ENCODE data around the gene PRSS36.
"Not testable (repeated sequence)": the region's sequence is repeated elsewhere in the genome, so short reads cannot be mapped to it uniquely, and the experiment has no call there.

PRSS36 gene

GRCh38 chr16:31183432-31184428, 33.9 kb upstream of the PRSS36 start:
- DNase-seq: no peak

GRCh38 chr16:31182391-31182790, 32.5 kb upstream of the PRSS36 start:
- no peak for DNase-seq

GRCh38 chr16:31181102-31181830, 31.4 kb upstream of the PRSS36 start:
- DNase-seq: peak; percentile 44

GRCh38 chr16:31179747-31180459, 30.0 kb upstream of the PRSS36 start, which contains the start of gene FUS:
FUS (plus strand) TSS chr16:31180139; CDS start chr16:31180215, 76 bp downstream.
- DNase-seq: peak; percentile 93

- no peak for DNase-seq
Measured at GRCh38 chr16:31179219-31179746, 29.4 kb upstream of the PRSS36 start.

GRCh38 chr16:31177136-31177535, 27.3 kb upstream of the PRSS36 start:
- DNase-seq: peak; percentile 27

- DNase-seq: not testable (repeated sequence)
Measured at GRCh38 chr16:31170048-31170447, 20.2 kb upstream of the PRSS36 start.

GRCh38 chr16:31168848-31169247, 19.0 kb upstream of the PRSS36 start:
- DNase-seq: no peak

GRCh38 chr16:31167315-31167714, 17.4 kb upstream of the PRSS36 start:
- no peak for DNase-seq

- DNase-seq: no peak
Measured at GRCh38 chr16:31157136-31157535, 7.3 kb upstream of the PRSS36 start.

GRCh38 chr16:31150976-31151375, 1.1 kb upstream of the PRSS36 start:
- not testable (repeated sequence) for DNase-seq

- no peak for DNase-seq
Measured at GRCh38 chr16:31149332-31149731, 534 bp downstream of the PRSS36 start.

- no peak for DNase-seq
Measured at GRCh38 chr16:31148896-31149295, 970 bp downstream of the PRSS36 start.

- DNase-seq: no peak
Measured at GRCh38 chr16:31148281-31148728, 1.6 kb downstream of the PRSS36 start.

- no peak for DNase-seq
Measured at GRCh38 chr16:31147574-31147973, 2.3 kb downstream of the PRSS36 start.

- DNase-seq: no peak
Measured at GRCh38 chr16:31145398-31145990, 4.4 kb downstream of the PRSS36 start.

GRCh38 chr16:31144418-31144817, 5.4 kb downstream of the PRSS36 start:
- DNase-seq: not testable (repeated sequence)

- no peak for DNase-seq
Measured at GRCh38 chr16:31143694-31144148, 6.1 kb downstream of the PRSS36 start.

GRCh38 chr16:31143011-31143693, 6.7 kb downstream of the PRSS36 start:
- no peak for DNase-seq

GRCh38 chr16:31142109-31143010, 7.5 kb downstream of the PRSS36 start:
- DNase-seq: peak; percentile 100

All from right hindlimb (tissue), 1 donor.